ENCODE results near the gene IZUMO1. TPM values are rescaled to one million over a fixed set of nuclear protein-coding genes. Genes with fewer than 3 reads are reported as not detected.
A peak's percentile ranks its signal among the peaks of the same experiment; 100 is the strongest.

The IZUMO1 gene
- total RNA-seq, 4 donors from 2014 or later, result not detected

DNA sequence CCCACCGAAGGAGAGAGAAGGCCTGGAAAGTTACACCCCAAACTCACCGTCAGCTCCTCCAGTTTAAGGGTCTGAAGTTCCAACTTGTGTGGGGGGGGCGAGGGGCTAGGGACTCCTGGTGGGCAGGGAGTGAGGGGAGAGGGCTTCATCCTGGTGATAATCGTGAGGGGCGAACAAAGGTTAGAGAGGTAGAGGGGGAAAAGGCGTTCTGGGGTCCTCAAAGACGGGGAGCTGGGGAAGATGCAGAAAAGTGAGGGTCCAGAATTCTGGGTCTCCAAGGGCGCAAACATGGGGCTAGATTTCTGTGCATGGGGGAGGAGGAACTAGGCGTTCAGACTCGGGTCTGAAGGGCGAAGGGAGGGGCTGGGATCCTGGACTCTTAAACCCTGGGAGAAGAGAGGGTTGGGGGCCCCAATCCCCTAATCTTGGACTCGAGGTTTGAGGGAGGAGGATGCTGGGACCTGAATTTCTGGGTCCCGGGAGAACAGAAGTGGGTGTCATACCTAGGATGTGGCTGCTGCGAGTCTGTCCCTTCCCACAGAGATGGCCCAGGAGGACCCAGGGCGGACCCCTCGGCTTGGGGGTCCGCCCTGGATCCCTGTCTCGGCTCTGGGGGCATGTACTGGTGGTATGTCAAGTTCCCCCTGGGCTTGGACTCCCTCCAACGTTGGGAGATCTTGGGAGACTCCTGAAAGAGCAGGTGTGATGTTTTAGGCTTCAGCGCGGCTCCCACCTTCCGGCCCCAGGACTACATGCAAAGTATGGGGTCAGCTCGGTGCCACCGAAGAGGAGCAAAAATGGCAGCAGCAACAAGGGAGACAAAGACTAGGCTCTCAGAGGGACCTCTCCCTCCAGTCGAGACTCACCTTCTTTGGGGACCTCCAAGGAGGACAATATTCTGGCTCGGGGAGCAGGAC lies 31.7 kb downstream of the IZUMO1 start:
- Histone ChIP-seq H3K36me3 (no peaks in the 10 kb centered on the region), H3K4me3 (peak overlapping the region; percentile 62 to 72 (median 62)), H3K4me1 (peaks cover 0 to 45% (median 14%) of the 10 kb centered on the region in 4 donors), H3K9me3 (no peaks in the 10 kb centered on the region), H3K27ac (peak overlapping the region; percentile 77 to 93 (median 86)), H3K27me3 (no peaks in the 10 kb centered on the region)
- DNase-seq, result peak in 2 of 3 donors; percentile 74 to 76
- peak in 1 of 2 donors; percentile 4 for TF ChIP-seq POLR2A (IDR thresholded peaks at IDR 0.05)
- TF ChIP-seq, protein P1, sequence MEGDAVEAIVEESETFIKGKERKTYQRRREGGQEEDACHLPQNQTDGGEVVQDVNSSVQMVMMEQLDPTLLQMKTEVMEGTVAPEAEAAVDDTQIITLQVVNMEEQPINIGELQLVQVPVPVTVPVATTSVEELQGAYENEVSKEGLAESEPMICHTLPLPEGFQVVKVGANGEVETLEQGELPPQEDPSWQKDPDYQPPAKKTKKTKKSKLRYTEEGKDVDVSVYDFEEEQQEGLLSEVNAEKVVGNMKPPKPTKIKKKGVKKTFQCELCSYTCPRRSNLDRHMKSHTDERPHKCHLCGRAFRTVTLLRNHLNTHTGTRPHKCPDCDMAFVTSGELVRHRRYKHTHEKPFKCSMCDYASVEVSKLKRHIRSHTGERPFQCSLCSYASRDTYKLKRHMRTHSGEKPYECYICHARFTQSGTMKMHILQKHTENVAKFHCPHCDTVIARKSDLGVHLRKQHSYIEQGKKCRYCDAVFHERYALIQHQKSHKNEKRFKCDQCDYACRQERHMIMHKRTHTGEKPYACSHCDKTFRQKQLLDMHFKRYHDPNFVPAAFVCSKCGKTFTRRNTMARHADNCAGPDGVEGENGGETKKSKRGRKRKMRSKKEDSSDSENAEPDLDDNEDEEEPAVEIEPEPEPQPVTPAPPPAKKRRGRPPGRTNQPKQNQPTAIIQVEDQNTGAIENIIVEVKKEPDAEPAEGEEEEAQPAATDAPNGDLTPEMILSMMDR (IDR thresholded peaks at IDR 0.05), result no peak

DNA sequence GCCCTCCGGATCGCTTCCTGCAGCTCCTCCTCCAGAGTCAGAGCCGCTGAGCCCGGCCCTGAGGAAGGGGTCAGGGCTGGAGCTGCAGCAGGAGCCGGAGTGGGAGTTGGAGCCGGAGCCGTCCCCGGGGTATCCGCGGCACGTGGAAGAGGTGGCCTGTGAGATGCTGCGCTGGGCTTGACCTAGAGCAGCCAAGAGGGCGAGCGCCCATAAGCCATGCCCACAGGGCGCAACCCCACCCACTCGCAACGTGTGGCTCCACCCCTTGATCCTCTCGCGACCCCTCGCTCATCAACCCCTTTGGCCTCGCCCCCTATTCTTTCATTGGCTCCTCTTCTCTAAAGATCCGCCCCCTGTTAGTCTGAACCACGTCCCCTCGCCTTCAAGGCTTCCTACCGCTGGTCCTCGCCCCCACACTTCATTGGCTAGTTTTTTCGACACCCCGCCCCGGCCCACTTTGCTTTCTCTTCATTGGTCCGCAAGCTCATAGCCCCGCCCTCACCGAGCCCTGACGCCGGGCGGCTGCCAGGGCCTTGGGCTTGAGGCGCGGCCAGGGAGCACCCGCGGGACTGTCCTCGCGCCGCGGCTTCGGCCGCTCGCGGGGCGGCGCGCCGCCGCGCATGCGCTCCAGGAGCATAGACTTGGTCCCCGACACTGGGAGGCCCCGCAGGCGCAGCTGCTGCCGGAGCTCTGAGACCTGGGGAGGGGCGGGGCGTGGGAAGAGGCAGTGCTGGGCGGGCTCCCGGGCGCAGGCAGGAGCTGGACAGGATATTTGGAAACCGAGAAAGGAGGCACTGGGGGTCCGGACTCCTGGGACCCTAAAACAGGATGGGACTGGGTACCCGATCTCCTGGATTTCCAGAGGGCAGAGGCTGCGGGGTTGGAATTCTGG lies 32.6 kb downstream of the IZUMO1 start:
- no peaks in the 10 kb centered on the region for H3K27me3 ChIP-seq
- no peaks in the 10 kb centered on the region for H3K36me3 ChIP-seq
- peak overlapping the region; percentile 62 to 72 (median 67) for H3K4me3 ChIP-seq
- peak; percentile 98 to 100 (median 100) for DNase-seq
- no peaks in the 10 kb centered on the region for H3K9me3 ChIP-seq
- peak overlapping the region; percentile 77 to 93 (median 86) for H3K27ac ChIP-seq
- peaks cover 0 to 40% (median 14%) of the 10 kb centered on the region in 4 donors for H3K4me1 ChIP-seq
- TF ChIP-seq, protein P1 (IDR thresholded peaks at IDR 0.05), result peak in 1 of 6 experiments; percentile 4
- TF ChIP-seq POLR2A (IDR thresholded peaks at IDR 0.05), result peak; percentile 79 to 92

DNA sequence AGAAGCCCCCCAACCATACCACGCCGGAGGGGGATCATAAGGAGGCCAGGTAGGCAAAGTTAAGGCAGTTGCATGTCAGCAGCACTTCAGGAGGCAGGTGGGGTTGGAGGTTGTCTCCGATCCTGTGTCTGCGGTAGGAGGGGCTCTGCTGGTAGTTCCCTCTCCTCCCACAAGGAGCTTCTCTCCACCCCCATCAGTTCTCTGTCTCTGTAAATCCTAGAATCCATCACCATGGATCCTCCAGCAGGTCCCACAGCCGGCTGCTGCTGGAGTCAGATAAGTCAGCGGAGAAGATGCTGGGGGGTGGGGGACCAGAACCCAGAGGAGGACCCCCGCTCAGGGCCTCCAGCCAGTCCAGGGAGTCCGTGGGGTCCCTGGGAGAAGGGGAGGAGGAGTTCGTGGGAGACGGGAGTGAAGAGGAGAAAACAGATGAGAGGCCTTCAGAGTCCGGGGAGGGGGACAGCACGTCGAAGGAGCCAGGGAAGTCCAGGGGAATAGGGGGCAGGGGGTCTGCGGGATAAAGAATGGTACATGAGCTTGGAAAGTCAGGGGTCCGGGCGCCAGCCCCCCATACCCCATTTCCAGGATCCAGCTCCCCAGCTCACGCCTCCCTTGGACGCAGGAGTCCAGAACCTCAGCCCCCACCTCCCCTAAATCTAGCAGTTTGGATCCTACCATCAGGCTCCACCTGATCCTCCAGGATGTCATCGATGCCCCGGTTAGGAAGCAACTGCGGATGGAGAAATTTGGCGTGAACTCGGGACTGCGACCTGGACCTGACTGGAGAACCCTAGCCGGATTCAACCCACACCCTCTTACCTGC lies 33.5 kb downstream of the IZUMO1 start:
- no peaks in the 10 kb centered on the region for H3K27me3 ChIP-seq
- TF ChIP-seq, protein P1 (IDR thresholded peaks at IDR 0.05), result peak in 3 of 6 experiments; percentile 19 to 25 (median 20)
- TF ChIP-seq POLR2A (IDR thresholded peaks at IDR 0.05), result no peak
- DNase-seq, result no peak
- H3K9me3 ChIP-seq, result no peaks in the 10 kb centered on the region
- peaks cover 0 to 40% (median 14%) of the 10 kb centered on the region in 4 donors for H3K4me1 ChIP-seq
- no peaks in the 10 kb centered on the region for H3K36me3 ChIP-seq
- H3K27ac ChIP-seq, result peak overlapping the region; percentile 59 to 87 (median 74)
- H3K4me3 ChIP-seq, result peak overlapping the region; percentile 62 to 72 (median 67)

DNA sequence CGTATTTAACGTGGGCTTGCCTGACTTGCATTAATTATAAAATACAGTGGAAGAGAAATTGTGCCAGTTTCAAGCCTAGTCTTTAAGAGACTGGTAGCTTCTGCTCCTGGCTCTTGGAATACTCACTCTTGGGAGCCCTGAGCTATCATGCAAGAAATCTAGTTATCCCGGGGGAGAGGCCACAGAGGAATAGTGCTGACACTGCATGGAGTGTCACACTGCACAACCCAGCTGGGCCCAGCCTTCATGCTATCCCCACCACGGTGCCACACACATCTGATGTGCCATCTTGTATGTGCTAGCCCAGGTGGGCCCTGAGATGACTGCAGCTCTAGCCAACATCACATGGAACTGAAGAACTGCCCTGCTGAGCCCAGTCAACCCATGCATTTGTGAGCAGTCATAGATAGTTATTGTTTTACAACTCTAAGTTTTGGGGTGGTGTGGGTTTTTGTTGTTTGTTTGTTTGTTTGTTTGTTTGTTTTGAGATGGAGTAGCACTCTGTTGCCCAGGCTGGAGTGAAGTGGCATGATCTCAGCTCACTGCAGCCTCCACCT lies 35.5 kb downstream of the IZUMO1 start:
- no peak for TF ChIP-seq POLR2A (IDR thresholded peaks at IDR 0.05)
- TF ChIP-seq, protein P1 (IDR thresholded peaks at IDR 0.05), result no peak
- Histone ChIP-seq H3K4me1 (peaks cover 0 to 28% (median 14%) of the 10 kb centered on the region in 4 donors), H3K9me3 (no peaks in the 10 kb centered on the region), H3K4me3 (no peak overlapping the region), H3K27me3 (no peaks in the 10 kb centered on the region), H3K27ac (no peak overlapping the region), H3K36me3 (no peaks in the 10 kb centered on the region)
- DNase-seq, result no peak

Measured in Peyer's patch (tissue), 4 donors.